H1 (cell line): ENCODE measurements around the gene POU6F2. TPM values are rescaled to one million over a fixed set of nuclear protein-coding genes. Genes with fewer than 3 reads are reported as not detected.

Experiments used
- CTCF ChIA-PET: fragments of 300-600 bp; sonication (Branson Sonifier 250); formaldehyde crosslinking; loops from one replicate; lab custom pipeline; 2021; ENCODE audit not compliant: partially characterized antibody; lab: Charles Lee
- POLR2A ChIA-PET: fragments of 300-600 bp; sonication (Branson Sonifier 250); formaldehyde crosslinking; loops from one replicate; lab custom pipeline; 2021; ENCODE audit warnings: inconsistent platforms; ENCODE audit not compliant: partially characterized antibody; lab: Charles Lee
- DNase-seq, 2 experiments: peaks; one replicate each; pipeline versions ENCODE4 v3.0.0 to v3.0.0-alpha.2; 2010 to 2022; ENCODE audit warnings: low spot score in 2 of 2, low read depth in 1 of 2, mixed read lengths in 1 of 2
- FAIRE-seq: peaks from 2 replicates; lab custom pipeline; 2011; peaks lifted over from hg19 to GRCh38; lab: Jason Lieb, UNC
- H2AFZ ChIP-seq: 2 replicates; pipeline ENCODE4 v1.8.1; 2012; ENCODE audit warnings: low read length, inconsistent platforms
- H2AK5ac ChIP-seq: 2 replicates; pipeline ENCODE4 v1.6.1; 2013; ENCODE audit warnings: low read depth, low read length
- H2BK120ac ChIP-seq: replicated peaks from 2 replicates; pipeline ENCODE3; 2013; ENCODE audit warnings: low read depth, low read length, inconsistent platforms
- H2BK12ac ChIP-seq: 2 replicates; pipeline ENCODE4 v1.6.1; 2013; ENCODE audit warnings: low read depth, low read length
- H2BK15ac ChIP-seq: 2 replicates; pipeline ENCODE4 v1.6.1; 2013; ENCODE audit warnings: low read length
- H2BK20ac ChIP-seq: 2 replicates; pipeline ENCODE4 v1.6.1; 2013; ENCODE audit warnings: low read length
- H2BK5ac ChIP-seq: 2 replicates; pipeline ENCODE4 v1.6.1; 2013; ENCODE audit warnings: low read depth, low read length
- H3K14ac ChIP-seq: 2 replicates; pipeline ENCODE4 v1.6.1; 2013; ENCODE audit warnings: inconsistent platforms; ENCODE audit not compliant: insufficient read length
- H3K18ac ChIP-seq: 2 replicates; pipeline ENCODE4 v1.6.1; 2013; ENCODE audit warnings: low read length; ENCODE audit errors: extremely low read depth
- H3K23ac ChIP-seq: 2 replicates; pipeline ENCODE4 v1.6.1; 2013; ENCODE audit warnings: inconsistent platforms; ENCODE audit not compliant: insufficient read length
- H3K23me2 ChIP-seq: 2 replicates; pipeline ENCODE4 v1.6.1; 2013; ENCODE audit warnings: low read depth, low read length
- H3K27ac ChIP-seq: 2 replicates; pipeline ENCODE4 v1.6.1; 2011; ENCODE audit warnings: low read depth, low read length, inconsistent platforms
- H3K27me3 ChIP-seq, 4 experiments: replicated peaks in 1 of 4; 1 replicate in 1 of 4; 2 replicates in 3 of 4; pipeline versions ENCODE4 v1.6.1 to v1.8.1; 2011 to 2013; ENCODE audit warnings: low read length in 3 of 4, mild to moderate bottlenecking in 3 of 4, inconsistent platforms in 2 of 4, mixed read lengths in 2 of 4, moderate library complexity in 1 of 4; ENCODE audit not compliant: control insufficient read depth in 3 of 4, insufficient read depth in 3 of 4; ENCODE audit errors: extremely low read depth in 1 of 4
- H3K36me3 ChIP-seq, 4 experiments: 2 replicates each; pipeline versions ENCODE4 v1.6.1 to v1.8.1; 2011 to 2013; ENCODE audit warnings: mild to moderate bottlenecking in 4 of 4, low read length in 3 of 4, moderate library complexity in 2 of 4, control low read depth in 1 of 4, inconsistent platforms in 1 of 4; ENCODE audit not compliant: insufficient read depth in 4 of 4, control insufficient read depth in 2 of 4
- H3K4ac ChIP-seq: replicated peaks from 2 replicates; pipeline ENCODE3; 2013; ENCODE audit warnings: low read length, low read depth, mixed read lengths, inconsistent platforms; ENCODE audit not compliant: insufficient read length
- H3K4me1 ChIP-seq, 4 experiments: replicated peaks in 1 of 4; 1 replicate in 1 of 4; 2 replicates in 3 of 4; pipeline versions ENCODE4 v1.6.1 to v1.8.1; 2011 to 2013; ENCODE audit warnings: low read length in 3 of 4, inconsistent platforms in 2 of 4, mixed read lengths in 1 of 4; ENCODE audit not compliant: insufficient read depth in 4 of 4, control insufficient read depth in 3 of 4
- H3K4me2 ChIP-seq, 2 experiments: 2 replicates each; pipeline versions ENCODE4 v1.6.1 to v1.8.1; 2011 to 2013; ENCODE audit warnings: low read depth in 2 of 2, low read length in 2 of 2, control low read depth in 1 of 2, inconsistent platforms in 1 of 2, mild to moderate bottlenecking in 1 of 2; ENCODE audit not compliant: insufficient read depth in 1 of 2
- H3K4me3 ChIP-seq, 4 experiments: fragments of 200-600, 300-600 bp in 1 of 4; sonication (generic), shearing (Covaris generic), sonication (Bioruptor Twin) in 1 of 4; 2 replicates each; pipeline versions ENCODE4 v1.5.1 to v1.8.1; 2011 to 2016; ENCODE audit warnings: low read length in 4 of 4, low read depth in 3 of 4, control low read depth in 2 of 4, inconsistent platforms in 2 of 4, mild to moderate bottlenecking in 2 of 4, mixed read lengths in 1 of 4, moderate library complexity in 1 of 4; ENCODE audit not compliant: insufficient read depth in 2 of 4; ENCODE audit errors: extremely low read depth in 1 of 4
- H3K56ac ChIP-seq: replicated peaks from 2 replicates; pipeline ENCODE3; 2013; ENCODE audit warnings: low read depth, mild to moderate bottlenecking, mixed read lengths, low read length, inconsistent platforms; ENCODE audit not compliant: insufficient read length
- H3K79me1 ChIP-seq: 2 replicates; pipeline ENCODE4 v1.6.1; 2013; ENCODE audit warnings: low read depth, low read length, control low read depth
- H3K79me2 ChIP-seq, 2 experiments: 2 replicates each; pipeline versions ENCODE4 v1.6.1 to v1.8.1; 2012 to 2013; ENCODE audit warnings: low read length in 2 of 2, mild to moderate bottlenecking in 2 of 2, inconsistent platforms in 1 of 2; ENCODE audit not compliant: insufficient read depth in 2 of 2, control insufficient read depth in 1 of 2
- H3K9ac ChIP-seq, 4 experiments: replicated peaks in 1 of 4; 1 replicate in 1 of 4; 2 replicates in 3 of 4; pipeline versions ENCODE4 v1.6.1 to v1.8.1; 2011 to 2013; ENCODE audit warnings: low read depth in 3 of 4, low read length in 3 of 4, control low read depth in 2 of 4, mild to moderate bottlenecking in 2 of 4, moderate library complexity in 2 of 4, inconsistent platforms in 1 of 4; ENCODE audit errors: extremely low read depth in 1 of 4
- H3K9me3 ChIP-seq, 2 experiments: 2 replicates each; pipeline versions ENCODE4 v1.6.1 to v1.8.1; 2012 to 2013; ENCODE audit warnings: mild to moderate bottlenecking in 2 of 2, moderate library complexity in 2 of 2, control low read depth in 1 of 2, inconsistent platforms in 1 of 2, low read depth in 1 of 2, low read length in 1 of 2, mixed read lengths in 1 of 2; ENCODE audit not compliant: insufficient read depth in 2 of 2
- H4K20me1 ChIP-seq, 2 experiments: replicated peaks in 1 of 2; 2 replicates each; pipeline versions ENCODE3 to v1.8.1; 2011 to 2013; ENCODE audit warnings: inconsistent platforms in 2 of 2, low read length in 2 of 2, mild to moderate bottlenecking in 1 of 2; ENCODE audit not compliant: insufficient read depth in 2 of 2, control insufficient read depth in 1 of 2
- H4K5ac ChIP-seq: 2 replicates; pipeline ENCODE4 v1.6.1; 2013; ENCODE audit warnings: low read length, low read depth, mixed read lengths, inconsistent platforms; ENCODE audit not compliant: insufficient read length
- H4K8ac ChIP-seq: 2 replicates; pipeline ENCODE4 v1.8.0; 2013; ENCODE audit warnings: mild to moderate bottlenecking, moderate library complexity, low read length, inconsistent platforms; ENCODE audit not compliant: insufficient read depth; ENCODE audit errors: extremely low read depth
- H4K91ac ChIP-seq: replicated peaks from 2 replicates; pipeline ENCODE3; 2013; ENCODE audit warnings: low read length, mixed read lengths, inconsistent platforms; ENCODE audit not compliant: insufficient read length
- CHD1 ChIP-seq: IDR thresholded peaks from 2 replicates; pipeline ENCODE4 v1.6.1; 2012; ENCODE audit warnings: low read depth, low read length, improper control_type of control experiment
- WGBS, 2 experiments: shearing (Covaris generic) in 1 of 2; methylation state at CpG; one replicate each; pipeline versions ENCODE4 v1.1.6 to v1.1.7; 2013 to 2015; ENCODE audit warnings: low lambda C conversion rate in 2 of 2, mixed read lengths in 2 of 2, inconsistent platforms in 1 of 2, low coverage in 1 of 2, missing lambda C conversion rate in 1 of 2; ENCODE audit not compliant: insufficient replicate concordance in 2 of 2, insufficient coverage in 1 of 2, insufficient read length in 1 of 2; ENCODE audit errors: extremely low coverage in 1 of 2, missing lambda C conversion rate in 1 of 2; 5-methylcytosine and 5-hydroxymethylcytosine counted together
- polyA plus RNA-seq, 7 experiments: library from polyadenylated mRNA; depleted of rRNA in 3 of 7; stranded (reverse) in 5 of 7; unstranded in 2 of 7; fragments of >200 nt in 5 of 7; fragments of 200-250 nt in 2 of 7; gene quantifications; 1 replicate in 5 of 7; 2 replicates in 1 of 7; 4 replicates in 1 of 7; pipeline versions ENCODE4 v1.2.1 to v1.2.3, GENCODE V29; 2011 to 2013; ENCODE audit warnings: missing spikeins in 2 of 7, mixed read lengths in 2 of 7
- total RNA-seq: library from RNA; stranded (reverse); fragmentation: NEBNext Ultra II Directional; extraction: Animal tissue kit (Norgen Biotek cat#: 25700); gene quantifications from 2 replicates; pipeline ENCODE4 v1.2.1, GENCODE V29; 2021

POU6F2 gene
- total and polyA plus RNA-seq, 2 of the 8 experiments (the other 6 are each of a cell fraction or from before 2014, with no cell fraction given): 1.1 to 2.0 TPM

DNA sequence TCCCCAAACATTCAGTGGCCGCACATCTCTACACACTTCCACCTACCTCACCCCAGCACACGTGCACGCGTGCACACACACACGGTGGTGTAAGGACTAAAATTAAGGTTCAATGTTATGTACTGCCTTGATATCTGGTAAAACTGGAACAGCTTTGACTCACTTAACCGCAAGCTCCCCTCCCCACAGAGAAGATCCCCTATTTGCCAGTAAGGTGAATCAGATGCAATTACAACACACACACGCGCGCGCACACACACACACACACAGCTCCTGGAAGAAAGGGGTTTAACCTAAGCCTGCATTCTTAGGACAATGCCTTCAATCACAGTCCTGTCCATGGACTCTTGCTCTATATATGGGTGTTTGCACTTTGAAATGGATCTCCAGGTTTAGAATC is 43.2 kb upstream of the POU6F2 start:
- Histone ChIP-seq H2AK5ac (no peak overlapping the region), H4K8ac (no peak overlapping the region), H2BK20ac (no peak overlapping the region), H3K4me2 (no peak overlapping the region), H4K20me1 (no peaks in the 10 kb centered on the region), H4K5ac (no peak overlapping the region), H3K4me1 (peaks cover 0 to 13% (median 0%) of the 10 kb centered on the region in 4 experiments; a peak in 1 of 7 replicates), H3K56ac (no peak overlapping the region), H4K91ac (no peak overlapping the region), H2AFZ (no peak overlapping the region), H3K27me3 (no peaks in the 10 kb centered on the region), H2BK5ac (no peak overlapping the region), H3K27ac (no peak overlapping the region), H3K79me2 (no peaks in the 10 kb centered on the region), H2BK15ac (no peak overlapping the region), H2BK120ac (no peak overlapping the region), H3K4me3 (no peak overlapping the region), H3K9ac (no peak overlapping the region), H3K79me1 (no peaks in the 10 kb centered on the region), H3K23ac (no peak overlapping the region), H3K4ac (no peak overlapping the region), H2BK12ac (no peak overlapping the region; the same call in 1 of the 2 replicates), H3K14ac (no peak overlapping the region), H3K36me3 (no peaks in the 10 kb centered on the region), H3K9me3 (no peaks in the 10 kb centered on the region), H3K18ac (no peak overlapping the region), H3K23me2 (no peaks in the 10 kb centered on the region)
- DNase-seq: no peak
- no peak for FAIRE-seq
- ChIA-PET POLR2A (no interaction called here), CTCF (interaction anchor here (2.3 to 2.6 kb wide), 2 partner anchors 519 to 529 kb away, joined by 6 to 7 read pairs; no protein-coding TSS in a partner anchor)
- 93% methylated on average over 10 of the region's 10 CpGs; no CpG with 5 or more reads in 1 of the 2 experiments for WGBS, 2 experiments
- no peak for TF ChIP-seq CHD1
